Stimulated activated memory B cell treated with anti-CD40 and anti-IgM and Interleukin-4, amounts not matched to agents 10 μg/mL and 1 μg/mL and 100 μg/mL, for 72 hours (primary cell): ENCODE data around the gene SERINC3.

Source experiments
- ATAC-seq: fragments of 150-1000 bp; cut with Tn5 transposase; 2 replicates; pipeline ENCODE4 v1.10.0; 2021
- H3K27ac Mint-ChIP-seq: one replicate; pipeline ENCODE4 v1.8.0; 2022; ENCODE audit warnings: mild to moderate bottlenecking, mixed read lengths
- H3K27me3 Mint-ChIP-seq: one replicate; pipeline ENCODE4 v1.8.0; 2022; ENCODE audit warnings: mixed read lengths
- H3K36me3 Mint-ChIP-seq: one replicate; pipeline ENCODE4 v1.8.0; 2022; ENCODE audit warnings: mixed read lengths
- H3K4me1 Mint-ChIP-seq: one replicate; pipeline ENCODE4 v1.8.0; 2022; ENCODE audit warnings: mixed read lengths
- H3K4me3 Mint-ChIP-seq: one replicate; pipeline ENCODE4 v1.8.0; 2022; ENCODE audit warnings: mild to moderate bottlenecking, moderate library complexity, mixed read lengths
- H3K9me3 Mint-ChIP-seq: one replicate; pipeline ENCODE4 v1.8.0; 2022; ENCODE audit warnings: mixed read lengths

The SERINC3 gene

DNA sequence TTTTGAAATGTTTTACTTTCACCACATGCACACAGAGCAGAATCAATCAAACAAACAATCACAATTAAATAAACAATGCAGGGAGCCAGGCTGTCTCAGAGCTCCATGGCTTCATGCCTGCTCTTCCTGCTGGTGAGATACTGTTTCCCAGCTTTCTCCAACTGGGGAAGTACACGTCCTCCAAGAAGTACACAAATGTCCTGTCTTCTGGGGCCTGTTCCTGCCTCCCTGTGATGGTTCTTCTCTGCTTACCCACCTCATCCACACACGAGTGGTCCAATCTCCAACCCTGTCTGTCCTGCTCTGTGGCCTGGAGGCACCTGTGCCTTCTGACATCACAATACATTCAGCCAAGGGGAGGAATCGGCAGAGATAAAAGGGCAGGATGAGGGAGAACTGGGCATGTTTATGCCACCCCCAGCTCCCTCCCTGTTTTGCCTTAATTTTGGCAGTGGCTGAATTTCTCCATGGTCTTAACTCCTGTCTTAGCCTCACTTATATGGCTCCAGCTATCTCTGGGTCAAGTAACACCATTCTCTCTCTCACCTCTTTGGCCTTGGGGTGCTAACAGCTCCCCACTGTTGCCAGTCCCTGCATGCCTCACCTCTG lies 71.5 kb downstream of the SERINC3 start:
- Mint-ChIP-seq H3K4me3 (no peak overlapping the region), H3K9me3 (peaks cover 3% of the 10 kb centered on the region), H3K27me3 (peaks cover 20% of the 10 kb centered on the region), H3K4me1 (peaks cover 7% of the 10 kb centered on the region), H3K36me3 (no peaks in the 10 kb centered on the region), H3K27ac (no peak overlapping the region)
- ATAC-seq, result no peak

DNA sequence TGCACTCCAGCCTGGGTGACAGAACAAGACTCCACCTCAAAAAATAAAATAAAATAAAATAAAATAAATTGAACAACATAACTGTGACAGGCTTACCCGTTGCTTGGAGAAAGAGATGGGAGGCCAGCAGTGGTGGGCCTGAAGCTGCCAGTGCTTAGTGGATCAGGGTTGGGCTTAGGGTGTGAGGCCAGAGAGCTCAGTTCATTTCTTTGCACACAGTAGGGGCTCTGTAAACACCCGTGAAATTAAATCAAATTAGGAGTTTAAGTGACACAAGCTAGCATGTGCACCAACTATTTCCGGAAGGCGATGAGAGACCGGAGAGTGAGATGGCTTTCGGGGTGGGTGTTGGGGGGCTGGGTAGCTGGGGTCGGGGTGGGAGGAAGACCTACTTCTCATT lies 72.0 kb downstream of the SERINC3 start:
- peaks cover 3% of the 10 kb centered on the region for H3K9me3 Mint-ChIP-seq
- H3K27ac Mint-ChIP-seq, result no peak overlapping the region
- no peak overlapping the region for H3K4me3 Mint-ChIP-seq
- no peaks in the 10 kb centered on the region for H3K36me3 Mint-ChIP-seq
- peaks cover 7% of the 10 kb centered on the region for H3K4me1 Mint-ChIP-seq
- peaks cover 25% of the 10 kb centered on the region for H3K27me3 Mint-ChIP-seq
- ATAC-seq, result no peak

DNA sequence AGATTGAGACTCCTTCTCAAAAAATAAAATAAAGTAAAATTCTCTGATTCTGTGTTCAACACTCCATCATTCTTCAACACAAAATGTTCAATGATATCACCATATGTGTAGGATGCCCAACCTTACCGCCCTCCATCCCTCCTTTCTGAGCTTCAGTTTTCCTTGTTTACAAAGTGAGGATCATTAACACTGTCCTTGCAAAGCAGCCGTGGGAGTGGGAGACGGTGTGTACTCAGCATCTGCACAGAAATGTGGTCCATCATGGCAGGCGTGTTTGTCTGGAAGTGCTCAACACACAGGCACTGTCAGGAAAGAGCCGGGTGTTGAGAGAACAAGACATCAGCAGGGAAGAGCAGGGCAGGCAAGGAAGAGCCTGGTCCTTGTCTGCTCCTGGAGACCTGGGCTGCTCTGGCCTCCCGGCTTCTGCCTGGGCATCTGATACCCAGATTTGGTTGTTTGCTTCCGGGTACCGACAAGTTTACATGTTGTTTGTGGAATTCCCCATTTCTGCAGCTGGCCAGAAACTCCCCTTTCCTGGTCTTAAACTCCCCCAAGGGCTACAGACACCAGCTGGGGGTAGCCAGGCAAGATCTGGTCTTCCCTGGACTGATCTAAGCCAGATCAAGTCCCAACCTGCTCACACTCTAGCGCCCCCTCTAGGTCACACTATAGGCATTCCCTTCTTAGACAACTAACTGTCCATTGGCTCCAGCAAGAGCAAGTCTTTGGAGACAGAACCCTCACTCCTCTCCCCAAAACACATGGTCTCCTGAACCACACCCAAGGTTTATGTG lies 72.9 kb downstream of the SERINC3 start:
- H3K27ac Mint-ChIP-seq, result no peak overlapping the region
- no peaks in the 10 kb centered on the region for H3K36me3 Mint-ChIP-seq
- H3K4me3 Mint-ChIP-seq, result no peak overlapping the region
- peaks cover 25% of the 10 kb centered on the region for H3K27me3 Mint-ChIP-seq
- peaks cover 3% of the 10 kb centered on the region for H3K9me3 Mint-ChIP-seq
- ATAC-seq, result no peak
- peaks cover 7% of the 10 kb centered on the region for H3K4me1 Mint-ChIP-seq

DNA sequence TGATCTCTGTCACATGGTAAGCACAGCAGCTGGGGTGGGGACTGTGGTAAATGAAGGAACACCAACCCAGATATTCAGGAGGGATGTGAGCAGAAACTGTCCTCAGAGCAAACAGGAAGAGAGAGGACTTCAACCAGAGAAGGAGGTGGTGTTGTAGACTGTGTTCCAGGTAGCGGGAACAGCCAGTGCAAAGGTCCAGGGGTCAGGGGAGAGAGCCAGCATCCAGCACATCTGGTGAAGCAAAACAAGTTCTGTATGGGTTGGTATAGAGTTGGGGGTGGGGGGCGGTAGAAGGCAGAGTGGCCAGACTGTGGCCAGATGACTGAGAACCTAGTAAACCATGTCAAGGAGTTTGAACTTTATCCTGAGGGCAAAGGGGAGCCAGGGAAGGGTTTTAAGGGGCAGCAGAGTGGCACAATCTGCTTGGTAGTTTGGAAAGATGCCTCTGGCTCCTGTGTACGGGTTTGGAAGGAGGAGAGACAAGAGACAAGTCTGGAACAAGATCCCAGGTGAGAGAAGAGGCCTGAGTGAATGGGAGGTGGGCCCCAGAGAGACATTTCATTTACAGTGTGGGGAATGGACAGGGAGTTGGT lies 73.9 kb downstream of the SERINC3 start:
- Mint-ChIP-seq H3K36me3 (no peaks in the 10 kb centered on the region), H3K27me3 (peaks cover 25% of the 10 kb centered on the region), H3K4me1 (peaks cover 7% of the 10 kb centered on the region), H3K9me3 (peaks cover 3% of the 10 kb centered on the region), H3K27ac (peak overlapping the region; percentile 53), H3K4me3 (no peak overlapping the region)
- ATAC-seq, result no peak
